H9 (cell line): ENCODE measurements around the gene USH2A. TPM values are rescaled to one million over a fixed set of nuclear protein-coding genes. Genes with fewer than 3 reads are reported as not detected.

Experiments
- DNase-seq: peaks from one replicate; pipeline ENCODE4 v3.0.0-alpha.2; 2017
- H2AFZ ChIP-seq: one replicate; pipeline ENCODE4 v1.6.1; 2013; ENCODE audit warnings: mild to moderate bottlenecking, low read length, control low read depth, moderate library complexity
- H2AK5ac ChIP-seq: 2 replicates; pipeline ENCODE4 v1.6.1; 2013; ENCODE audit warnings: low read length, control low read depth, mixed read lengths; ENCODE audit not compliant: insufficient read length
- H2BK120ac ChIP-seq: one replicate; pipeline ENCODE4 v1.6.1; 2013; ENCODE audit warnings: low read depth, mild to moderate bottlenecking, low read length, control low read depth, inconsistent platforms; ENCODE audit not compliant: poor library complexity, severe bottlenecking
- H2BK12ac ChIP-seq: 2 replicates; pipeline ENCODE4 v1.6.1; 2013; ENCODE audit warnings: low read length, control low read depth, mixed read lengths, low read depth; ENCODE audit not compliant: insufficient read length
- H2BK15ac ChIP-seq: 2 replicates; pipeline ENCODE4 v1.6.1; 2013; ENCODE audit warnings: low read depth, low read length, control low read depth
- H2BK20ac ChIP-seq: one replicate; pipeline ENCODE4 v1.6.1; 2013; ENCODE audit warnings: low read depth, mild to moderate bottlenecking, low read length, control low read depth, inconsistent platforms; ENCODE audit not compliant: poor library complexity, severe bottlenecking
- H2BK5ac ChIP-seq: 2 replicates; pipeline ENCODE4 v1.6.1; 2013; ENCODE audit warnings: low read length, control low read depth, mixed read lengths; ENCODE audit not compliant: insufficient read length
- H3K14ac ChIP-seq: 2 replicates; pipeline ENCODE4 v1.6.1; 2013; ENCODE audit warnings: low read length, control low read depth; ENCODE audit not compliant: insufficient read depth
- H3K18ac ChIP-seq: 2 replicates; pipeline ENCODE4 v1.6.1; 2013; ENCODE audit warnings: low read depth, mild to moderate bottlenecking, mixed read lengths, low read length, control low read depth; ENCODE audit not compliant: insufficient read length
- H3K23ac ChIP-seq: 2 replicates; pipeline ENCODE4 v1.6.1; 2013; ENCODE audit warnings: low read length, control low read depth, mixed read lengths, low read depth; ENCODE audit not compliant: insufficient read length
- H3K23me2 ChIP-seq: 2 replicates; pipeline ENCODE4 v1.6.1; 2013; ENCODE audit warnings: low read depth, mild to moderate bottlenecking, mixed read lengths, low read length, control low read depth; ENCODE audit not compliant: insufficient read length, poor library complexity, severe bottlenecking
- H3K27ac ChIP-seq: 2 replicates; pipeline ENCODE4 v1.5.1; 2013; ENCODE audit warnings: low read length, control low read depth, mixed read lengths, low read depth; ENCODE audit not compliant: insufficient read length
- H3K27me3 ChIP-seq: 2 replicates; pipeline ENCODE4 v1.6.1; 2013; ENCODE audit warnings: low read length, control low read depth, inconsistent platforms; ENCODE audit not compliant: insufficient read depth
- H3K4ac ChIP-seq: 2 replicates; pipeline ENCODE4 v1.6.1; 2013; ENCODE audit warnings: low read depth, mild to moderate bottlenecking, control low read depth, inconsistent platforms, low read length, moderate library complexity
- H3K4me1 ChIP-seq: 2 replicates; pipeline ENCODE4 v1.6.1; 2013; ENCODE audit warnings: low read length, control low read depth, inconsistent platforms; ENCODE audit not compliant: insufficient read depth
- H3K4me2 ChIP-seq: 2 replicates; pipeline ENCODE4 v1.6.1; 2013; ENCODE audit warnings: low read length, control low read depth, mixed read lengths; ENCODE audit not compliant: insufficient read length, insufficient read depth
- H3K56ac ChIP-seq: 2 replicates; pipeline ENCODE4 v1.6.1; 2013; ENCODE audit warnings: low read depth, mild to moderate bottlenecking, mixed read lengths, low read length, control low read depth; ENCODE audit not compliant: insufficient read length
- H3K79me1 ChIP-seq: 2 replicates; pipeline ENCODE4 v1.6.1; 2013; ENCODE audit warnings: low read depth, mild to moderate bottlenecking, moderate library complexity, low read length, control low read depth, inconsistent platforms; ENCODE audit not compliant: insufficient read depth, poor library complexity, severe bottlenecking
- H3K79me2 ChIP-seq: 2 replicates; pipeline ENCODE4 v1.6.1; 2013; ENCODE audit warnings: low read length, control low read depth, inconsistent platforms; ENCODE audit not compliant: insufficient read depth
- H3K9ac ChIP-seq: 2 replicates; pipeline ENCODE4 v1.6.1; 2013; ENCODE audit warnings: low read length, control low read depth, mixed read lengths; ENCODE audit not compliant: insufficient read length; ENCODE audit errors: extremely low read depth
- H3K9me3 ChIP-seq: one replicate; pipeline ENCODE4 v1.6.1; 2013; ENCODE audit warnings: low read depth, low read length, inconsistent platforms; ENCODE audit not compliant: control insufficient read depth
- H3T11ph ChIP-seq: one replicate; pipeline ENCODE4 v1.6.1; 2013; ENCODE audit warnings: mild to moderate bottlenecking, low read length, control low read depth, inconsistent platforms
- H4K20me1 ChIP-seq: one replicate; pipeline ENCODE4 v1.6.1; 2013; ENCODE audit not compliant: control insufficient read depth, insufficient read length, insufficient read depth
- H4K5ac ChIP-seq: 2 replicates; pipeline ENCODE4 v1.6.1; 2013; ENCODE audit warnings: low read depth, mild to moderate bottlenecking, mixed read lengths, low read length, control low read depth; ENCODE audit not compliant: insufficient read length
- H4K8ac ChIP-seq: replicated peaks from 2 replicates; pipeline ENCODE4 v1.6.1; 2013; ENCODE audit warnings: low read length, control low read depth, mixed read lengths, low read depth; ENCODE audit not compliant: insufficient read length
- H4K91ac ChIP-seq: 2 replicates; pipeline ENCODE4 v1.6.1; 2013; ENCODE audit warnings: low read depth, mild to moderate bottlenecking, moderate library complexity, mixed read lengths, low read length, control low read depth; ENCODE audit not compliant: insufficient read length
- H3K27ac Mint-ChIP-seq, 3 experiments: 2 replicates in 2 of 3; 3 replicates in 1 of 3; pipeline ENCODE4 v1.8.0; 2020 to 2021; ENCODE audit warnings: mixed read lengths in 3 of 3, mild to moderate bottlenecking in 1 of 3, moderate library complexity in 1 of 3
- H3K27me3 Mint-ChIP-seq: 2 replicates; pipeline ENCODE4 v1.8.0; 2021; ENCODE audit warnings: low read depth, mild to moderate bottlenecking, moderate library complexity, mixed read lengths
- H3K36me3 Mint-ChIP-seq, 3 experiments: 2 replicates in 2 of 3; 3 replicates in 1 of 3; pipeline ENCODE4 v1.8.0; 2020 to 2021; ENCODE audit warnings: low read depth in 3 of 3, mixed read lengths in 3 of 3; ENCODE audit not compliant: insufficient read depth in 1 of 3
- H3K4me1 Mint-ChIP-seq, 2 experiments: 2 replicates each; pipeline ENCODE4 v1.8.0; 2020; ENCODE audit warnings: mixed read lengths in 2 of 2
- H3K4me3 Mint-ChIP-seq, 2 experiments: 2 replicates in 1 of 2; 3 replicates in 1 of 2; pipeline ENCODE4 v1.8.0; 2020 to 2021; ENCODE audit warnings: mild to moderate bottlenecking in 2 of 2, mixed read lengths in 2 of 2, moderate library complexity in 1 of 2
- H3K9me3 Mint-ChIP-seq, 2 experiments: 2 replicates in 1 of 2; 3 replicates in 1 of 2; pipeline ENCODE4 v1.8.0; 2020; ENCODE audit warnings: mild to moderate bottlenecking in 2 of 2, mixed read lengths in 2 of 2, moderate library complexity in 1 of 2
- CTCF ChIP-seq: fragments of 200-600 bp; sonication (generic); conservative IDR thresholded peaks from 3 replicates; pipeline ENCODE4 v1.8.0; 2021; ENCODE audit warnings: antibody characterized with exemption, mild to moderate bottlenecking
- WGBS: extraction: QIAGEN DNeasy Blood & Tissue Kit; methylation state at CpG from one replicate; pipeline ENCODE4 v1.1.7; 2013; ENCODE audit warnings: missing lambda C conversion rate, low lambda C conversion rate, mixed read lengths; ENCODE audit not compliant: insufficient read length; ENCODE audit errors: extremely low coverage; 5-methylcytosine and 5-hydroxymethylcytosine counted together
- total RNA-seq: library from RNA; stranded (reverse); gene quantifications from 2 replicates; pipeline ENCODE4 v1.2.1, GENCODE V29; 2021

The USH2A gene
- total RNA-seq, 1 experiment from 2014 or later, result 0.11 TPM

- H3K27me3 Mint-ChIP-seq, result no peaks in the 10 kb centered on the region
- DNase-seq, result no peak
- Histone ChIP-seq H3K79me2 (no peaks in the 10 kb centered on the region), H3K56ac (no peak overlapping the region), H4K20me1 (no peaks in the 10 kb centered on the region), H3K9ac (no peak overlapping the region), H2BK12ac (no peak overlapping the region), H3K4ac (no peak overlapping the region), H3K4me2 (no peak overlapping the region), H4K5ac (no peak overlapping the region), H3K79me1 (no peaks in the 10 kb centered on the region), H2BK120ac (no peak overlapping the region), H3K18ac (no peak overlapping the region), H3K27me3 (no peaks in the 10 kb centered on the region), H3K23ac (no peak overlapping the region), H2AFZ (no peak overlapping the region), H4K91ac (no peak overlapping the region), H3K27ac (no peak overlapping the region), H3K4me1 (peaks cover 14% of the 10 kb centered on the region), H3K9me3 (no peaks in the 10 kb centered on the region), H2BK15ac (no peak overlapping the region), H2BK5ac (no peak overlapping the region), H4K8ac (no peak overlapping the region), H2BK20ac (no peak overlapping the region), H3T11ph (no peak overlapping the region), H3K14ac (no peak overlapping the region), H2AK5ac (no peak overlapping the region), H3K23me2 (no peaks in the 10 kb centered on the region)
- H3K9me3 Mint-ChIP-seq, result no peaks in the 10 kb centered on the region
- no peak overlapping the region for H3K4me3 Mint-ChIP-seq
- TF ChIP-seq CTCF, result no peak
- H3K4me1 Mint-ChIP-seq, result peaks cover 56% of the 10 kb centered on the region in 2 experiments
- WGBS, result no CpG with 5 or more reads among the region's 4 CpGs
- H3K36me3 Mint-ChIP-seq, result no peaks in the 10 kb centered on the region
- H3K27ac Mint-ChIP-seq, result no peak overlapping the region
These were observed 774.3 kb downstream of the USH2A start for GRCh38 chr1:215648957-215649356.
